HepG2 (cell line): ENCODE data around the gene WDR87. TPM values are rescaled to one million over a fixed set of nuclear protein-coding genes. Genes with fewer than 3 reads are reported as not detected.

ENCODE experiments used
- ATAC-seq: fragments of 200-7000 bp; cut with Tn5 transposase; 3 replicates; pipeline ENCODE4 v1.9.1; 2020; ENCODE audit warnings: mild to moderate bottlenecking, moderate library complexity
- BruUV-seq: library from RNA; stranded (reverse); fragments of 400-500 nt; replicated peaks from 2 replicates; lab custom pipeline; 2021; lab: Mats Ljungman, UMichigan
- CTCF ChIA-PET: fragments of 300-600 bp; formaldehyde crosslinking; extraction: SDS; loops from one replicate; lab custom pipeline; 2021; ENCODE audit warnings: low total read pairs, inconsistent platforms, low intra/inter-chr PET ratio; lab: Yijun Ruan, JAX
- POLR2A ChIA-PET: fragments of 350-600 bp; sonication (Branson Sonifier 250); formaldehyde crosslinking; loops from one replicate; lab custom pipeline; 2020; ENCODE audit warnings: antibody characterized with exemption, inconsistent platforms; lab: Yijun Ruan, JAX
- DNase-seq: peaks from one replicate; pipeline ENCODE4 v3.0.0-alpha.2; 2015; ENCODE audit warnings: low spot score
- FAIRE-seq: peaks from 3 replicates; lab custom pipeline; 2011; peaks lifted over from hg19 to GRCh38; lab: Jason Lieb, UNC
- H2AFZ ChIP-seq: one replicate; pipeline ENCODE4 v1.6.1; 2011; ENCODE audit warnings: low read length, inconsistent platforms
- H3K27ac ChIP-seq: fragments of 300-600 bp; 3 replicates; pipeline ENCODE4 v1.8.0; 2011; ENCODE audit warnings: mixed run types, mild to moderate bottlenecking, mixed read lengths, low read length, inconsistent platforms; ENCODE audit not compliant: insufficient read depth; ENCODE audit errors: extremely low read length
- H3K27me3 ChIP-seq, 2 experiments: fragments of 200-600 bp in 1 of 2; 2 replicates in 1 of 2; 3 replicates in 1 of 2; pipeline versions ENCODE4 v1.6.0 to v1.8.0; 2011; ENCODE audit warnings: low read length in 2 of 2, mild to moderate bottlenecking in 2 of 2, moderate library complexity in 2 of 2, inconsistent platforms in 1 of 2; ENCODE audit not compliant: insufficient read depth in 2 of 2, control insufficient read depth in 1 of 2
- H3K36me3 ChIP-seq, 2 experiments: fragments of 200-600 bp in 1 of 2; replicated peaks in 1 of 2; 2 replicates in 1 of 2; 3 replicates in 1 of 2; pipeline versions ENCODE4 v1.5.1 to v1.8.0; 2011; ENCODE audit warnings: low read length in 2 of 2, inconsistent platforms in 1 of 2; ENCODE audit not compliant: insufficient read depth in 2 of 2, control insufficient read depth in 1 of 2
- H3K4me1 ChIP-seq: 2 replicates; pipeline ENCODE4 v1.5.1; 2012; ENCODE audit warnings: low read length, inconsistent platforms; ENCODE audit not compliant: insufficient read depth
- H3K4me2 ChIP-seq: 2 replicates; pipeline ENCODE4 v1.6.0; 2011; ENCODE audit warnings: low read depth, low read length, inconsistent platforms
- H3K4me3 ChIP-seq, 3 experiments: fragments of 200-600 bp in 1 of 3; sonication (generic), shearing (Covaris generic) in 1 of 3; replicated peaks in 1 of 3; 2 replicates each; pipeline ENCODE4 v1.5.1; 2011 to 2016; ENCODE audit warnings: low read length in 3 of 3, inconsistent platforms in 2 of 3, low read depth in 2 of 3, mild to moderate bottlenecking in 2 of 3, control low read depth in 1 of 3, mixed read lengths in 1 of 3; ENCODE audit not compliant: insufficient read depth in 1 of 3
- H3K79me2 ChIP-seq: one replicate; pipeline ENCODE4 v1.6.1; 2011; ENCODE audit warnings: low read length, inconsistent platforms; ENCODE audit not compliant: insufficient read depth
- H3K9ac ChIP-seq: 2 replicates; pipeline ENCODE4 v1.6.0; 2011; ENCODE audit warnings: mild to moderate bottlenecking, low read depth, low read length, inconsistent platforms; ENCODE audit not compliant: insufficient read depth
- H3K9me3 ChIP-seq: 2 replicates; pipeline ENCODE4 v1.5.1; 2012; ENCODE audit warnings: mild to moderate bottlenecking, low read length
- H4K20me1 ChIP-seq: 2 replicates; pipeline ENCODE4 v1.6.0; 2011; ENCODE audit warnings: inconsistent platforms, mild to moderate bottlenecking, low read length, moderate library complexity; ENCODE audit not compliant: insufficient read depth
- ATF7 ChIP-seq, 2 experiments: fragments of 450-650 bp in 1 of 2; sonication (generic) in 1 of 2; formaldehyde crosslinking in 1 of 2; IDR thresholded peaks; 2 replicates each; pipeline versions ENCODE4 v1.4.0 to v1.6.1; 2016 to 2020; ENCODE audit warnings: antibody characterized with exemption in 1 of 2, mild to moderate bottlenecking in 1 of 2, missing genetic modification reagents in 1 of 2
- FOSL1 ChIP-seq: sonication (generic); formaldehyde crosslinking; IDR thresholded peaks from 2 replicates; pipeline ENCODE4 v1.9.0; 2021; ENCODE audit warnings: missing genetic modification reagents, borderline replicate concordance
- KMT2A ChIP-seq: sonication (generic); formaldehyde crosslinking; IDR thresholded peaks from 2 replicates; pipeline ENCODE4 v1.4.0; 2020; ENCODE audit warnings: missing genetic modification reagents
- MAZ ChIP-seq, 2 experiments: sonication (generic) in 1 of 2; formaldehyde crosslinking in 1 of 2; IDR thresholded peaks; 2 replicates each; pipeline versions ENCODE4 v1.5.0 to v1.6.1; 2012 to 2020; ENCODE audit warnings: low read depth in 2 of 2, mild to moderate bottlenecking in 2 of 2, borderline replicate concordance in 1 of 2, improper control_type of control experiment in 1 of 2, low read length in 1 of 2, missing genetic modification reagents in 1 of 2, moderate library complexity in 1 of 2
- MED8 ChIP-seq: sonication (generic); formaldehyde crosslinking; IDR thresholded peaks from 2 replicates; pipeline ENCODE4 v1.8.1; 2023; ENCODE audit warnings: mild to moderate bottlenecking, missing genetic modification reagents; ENCODE audit not compliant: insufficient replicate concordance
- SETDB1 ChIP-seq: sonication (generic); formaldehyde crosslinking; IDR thresholded peaks from 2 replicates; pipeline ENCODE4 v1.5.1; 2020; ENCODE audit warnings: missing genetic modification reagents, mild to moderate bottlenecking, borderline replicate concordance
- SP140L ChIP-seq: sonication (generic); formaldehyde crosslinking; IDR thresholded peaks from 2 replicates; pipeline ENCODE4 v1.4.0; 2020; ENCODE audit warnings: missing genetic modification reagents, borderline replicate concordance
- YY1 ChIP-seq: IDR thresholded peaks from 2 replicates; pipeline ENCODE4 v1.6.1; 2011; ENCODE audit warnings: low read length, low read depth, moderate library complexity, mild to moderate bottlenecking; ENCODE audit not compliant: insufficient read depth, insufficient replicate concordance
- ZBTB38 ChIP-seq: sonication (generic); formaldehyde crosslinking; IDR thresholded peaks from 2 replicates; pipeline ENCODE4 v1.5.1; 2020; ENCODE audit warnings: mild to moderate bottlenecking, missing genetic modification reagents
- ZHX1 ChIP-seq: sonication (generic); formaldehyde crosslinking; IDR thresholded peaks from 2 replicates; pipeline ENCODE4 v1.8.1; 2022; ENCODE audit warnings: low read depth, mild to moderate bottlenecking, missing genetic modification reagents
- ZNF34 ChIP-seq: sonication (generic); formaldehyde crosslinking; IDR thresholded peaks from 2 replicates; pipeline ENCODE4 v1.4.0; 2020; ENCODE audit warnings: mild to moderate bottlenecking, missing genetic modification reagents, borderline replicate concordance
- ZNF569 ChIP-seq: sonication (generic); formaldehyde crosslinking; IDR thresholded peaks from 2 replicates; pipeline ENCODE4 v1.5.0; 2020; ENCODE audit warnings: mild to moderate bottlenecking, missing genetic modification reagents, moderate library complexity, borderline replicate concordance
- WGBS: methylation state at CpG from one replicate; pipeline ENCODE4 v1.1.6; 2017; ENCODE audit warnings: low lambda C conversion rate; 5-methylcytosine and 5-hydroxymethylcytosine counted together
- in situ Hi-C: cut with HindIII; loops from 2 replicates; pipeline ENCODE4 v1.10.0; 2017; ENCODE audit warnings: low pct_unique_long_range_greater_than_20kb; ENCODE audit not compliant: extremely low pct_ligation_motif_present
- intact Hi-C: fragments of 100-400 bp; cut with micrococcal nuclease; formaldehyde crosslinking; loops from one replicate; pipeline ENCODE4 v1.10.0; 2022; ENCODE audit not compliant: unreplicated experiment
- polyA plus RNA-seq, 8 experiments: library from polyadenylated mRNA; depleted of rRNA in 3 of 8; stranded (reverse) in 7 of 8; unstranded in 1 of 8; fragments of >200 nt; fragmentation: Illumina TruSeq in 4 of 8; extraction: Trizol in 4 of 8; gene quantifications; 2 replicates each; pipeline versions ENCODE4 v1.2.1 to v1.2.3, GENCODE V29; 2011 to 2016; ENCODE audit warnings: low read depth in 4 of 8, missing spikeins in 1 of 8, mixed read lengths in 1 of 8; ENCODE audit not compliant: insufficient read depth in 1 of 8
- total RNA-seq, 5 experiments: library from RNA; depleted of rRNA; stranded (reverse); fragments of >200 nt; fragmentation: Illumina TruSeq; extraction: Trizol; gene quantifications; 2 replicates each; pipeline ENCODE4 v1.2.3, GENCODE V29; 2016; ENCODE audit warnings: low read depth in 1 of 5
- TF ChIP-seq, protein P1 (sequence below): IDR thresholded peaks from 2 replicates; pipeline ENCODE4 v1.6.1; 2016

The WDR87 gene
- total and polyA plus RNA-seq, 2 of the 13 experiments (the other 11 are each of a cell fraction or from before 2014, with no cell fraction given) = not detected

DNA sequence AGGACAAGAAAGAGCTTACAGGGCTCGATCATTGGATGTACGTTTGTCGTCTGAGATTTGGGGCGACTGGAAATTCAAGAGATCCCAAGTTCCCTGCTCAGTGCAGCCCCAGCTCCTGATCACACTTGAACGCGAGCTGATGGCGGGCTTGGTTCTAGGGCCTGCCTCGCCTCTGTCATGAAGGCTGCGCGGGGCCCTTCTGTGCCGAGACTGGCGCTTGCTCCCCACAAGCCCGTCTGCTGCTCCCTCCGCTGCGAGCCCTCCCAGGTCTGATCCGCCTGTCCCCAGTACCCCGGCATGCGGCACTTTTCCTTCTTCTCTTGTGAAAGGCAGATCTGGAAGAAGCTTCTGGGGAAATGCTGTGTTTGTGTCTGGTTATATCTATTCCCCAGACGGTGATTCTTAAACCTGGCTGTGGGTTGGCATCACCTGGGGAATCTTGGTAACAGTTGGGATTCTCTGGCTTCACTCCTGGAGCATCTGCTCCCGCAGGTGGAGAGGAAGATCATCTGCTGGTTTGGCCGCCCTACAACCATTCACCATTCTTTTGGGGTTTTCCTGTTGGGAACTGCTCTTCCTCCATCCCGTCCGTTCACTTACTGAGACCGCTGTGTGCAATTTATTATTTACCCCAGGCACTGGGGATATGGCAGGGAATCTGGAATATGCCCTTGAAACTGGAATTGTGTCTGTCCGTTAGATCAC lies 44.2 kb upstream of the WDR87 start:
- DNase-seq (no peak), FAIRE-seq (no peak), ATAC-seq (no peak)
- ChIA-PET CTCF (no interaction called here), POLR2A (no interaction called here)
- Histone ChIP-seq H3K4me1 (peaks cover 21% of the 10 kb centered on the region), H3K9me3 (no peaks in the 10 kb centered on the region), H3K27me3 (no peaks in the 10 kb centered on the region; a peak in 1 of 5 replicates), H3K4me3 (no peak overlapping the region), H3K9ac (no peak overlapping the region), H3K36me3 (no peaks in the 10 kb centered on the region), H4K20me1 (no peaks in the 10 kb centered on the region; the same call in none of the 2 replicates), H3K27ac (no peak overlapping the region), H3K4me2 (no peak overlapping the region), H3K79me2 (no peaks in the 10 kb centered on the region), H2AFZ (no peak overlapping the region)
- 95% methylated on average over 21 of the region's 25 CpGs for WGBS
- in situ Hi-C loops = no loop called here
- TF ChIP-seq ZBTB38 (CRISPR knock-in tag) (peak; percentile 14; the same call in 1 of the 2 replicates), SETDB1 (CRISPR knock-in tag) (no peak)
- no TSS peak for BruUV-seq
- intact Hi-C loops = no loop called here

DNA sequence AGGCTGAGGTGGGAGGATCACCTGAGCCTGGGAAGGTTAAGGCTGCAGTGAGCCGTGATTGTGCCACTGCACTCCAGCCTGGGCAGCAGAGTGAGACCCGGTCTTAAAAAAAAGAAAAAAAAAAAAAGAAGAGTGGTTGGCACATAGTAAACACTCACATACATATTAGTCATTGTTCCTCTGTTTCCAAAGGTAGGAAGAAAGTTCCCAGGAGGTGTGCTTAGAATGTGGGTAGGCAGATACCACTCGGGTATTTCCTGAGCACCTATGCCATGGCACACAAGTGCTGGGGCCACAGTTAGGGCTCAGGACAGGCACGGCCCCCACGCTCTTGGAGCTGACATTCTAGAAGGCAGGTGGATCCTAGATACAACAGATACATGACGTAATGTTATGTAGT lies 42.0 kb upstream of the WDR87 start:
- DNase-seq (no peak), FAIRE-seq (no peak), ATAC-seq (no peak)
- no peaks in the 10 kb centered on the region; a peak in 1 of 5 replicates for H3K27me3 ChIP-seq
- ChIA-PET CTCF (no interaction called here), POLR2A (no interaction called here)
- intact Hi-C loops (no loop called here), in situ Hi-C loops (no loop called here)
- H3K36me3 ChIP-seq = no peaks in the 10 kb centered on the region
- no peak overlapping the region for H2AFZ ChIP-seq
- no peaks in the 10 kb centered on the region for H3K9me3 ChIP-seq
- no peak overlapping the region for H3K9ac ChIP-seq
- no peak overlapping the region for H3K4me3 ChIP-seq
- H3K4me1 ChIP-seq = peaks cover 26% of the 10 kb centered on the region
- TSS peak; percentile 38 for BruUV-seq
- peaks cover 6% of the 10 kb centered on the region for H3K79me2 ChIP-seq
- 92% methylated on average over 6 of the region's 6 CpGs for WGBS
- H3K4me2 ChIP-seq = no peak overlapping the region
- H3K27ac ChIP-seq = no peak overlapping the region
- H4K20me1 ChIP-seq = no peaks in the 10 kb centered on the region; the same call in none of the 2 replicates
- TF ChIP-seq YY1 (no peak), ZNF569 (CRISPR knock-in tag) (no peak), FOSL1 (CRISPR knock-in tag) (no peak), ZHX1 (CRISPR knock-in tag) (no peak), ZNF34 (CRISPR knock-in tag) (no peak), MAZ (IDR thresholded peaks at IDR 0.05; ENCODE audit: borderline replicate concordance, low read depth, low read length) (no peak), MAZ (CRISPR knock-in tag; IDR thresholded peaks at IDR 0.05; ENCODE audit: low read depth) (no peak), KMT2A (CRISPR knock-in tag) (no peak), SP140L (CRISPR knock-in tag) (no peak), MED8 (no peak), ATF7 (IDR thresholded peaks at IDR 0.05) (no peak), ATF7 (CRISPR knock-in tag; IDR thresholded peaks at IDR 0.05) (no peak)
- TF ChIP-seq, protein P1, sequence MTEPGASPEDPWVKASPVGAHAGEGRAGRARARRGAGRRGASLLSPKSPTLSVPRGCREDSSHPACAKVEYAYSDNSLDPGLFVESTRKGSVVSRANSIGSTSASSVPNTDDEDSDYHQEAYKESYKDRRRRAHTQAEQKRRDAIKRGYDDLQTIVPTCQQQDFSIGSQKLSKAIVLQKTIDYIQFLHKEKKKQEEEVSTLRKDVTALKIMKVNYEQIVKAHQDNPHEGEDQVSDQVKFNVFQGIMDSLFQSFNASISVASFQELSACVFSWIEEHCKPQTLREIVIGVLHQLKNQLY = no peak
